8988T (cell line): ENCODE measurements around the gene KRTAP13-4.

Experiments
- DNase-seq: peaks from one replicate; pipeline ENCODE4 v3.0.0; 2011

KRTAP13-4 gene, protein sequence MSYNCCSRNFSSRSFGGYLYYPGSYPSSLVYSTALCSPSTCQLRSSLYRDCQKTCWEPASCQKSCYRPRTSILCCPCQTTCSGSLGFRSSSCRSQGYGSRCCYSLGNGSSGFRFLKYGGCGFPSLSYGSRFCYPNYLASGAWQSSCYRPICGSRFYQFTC

DNA sequence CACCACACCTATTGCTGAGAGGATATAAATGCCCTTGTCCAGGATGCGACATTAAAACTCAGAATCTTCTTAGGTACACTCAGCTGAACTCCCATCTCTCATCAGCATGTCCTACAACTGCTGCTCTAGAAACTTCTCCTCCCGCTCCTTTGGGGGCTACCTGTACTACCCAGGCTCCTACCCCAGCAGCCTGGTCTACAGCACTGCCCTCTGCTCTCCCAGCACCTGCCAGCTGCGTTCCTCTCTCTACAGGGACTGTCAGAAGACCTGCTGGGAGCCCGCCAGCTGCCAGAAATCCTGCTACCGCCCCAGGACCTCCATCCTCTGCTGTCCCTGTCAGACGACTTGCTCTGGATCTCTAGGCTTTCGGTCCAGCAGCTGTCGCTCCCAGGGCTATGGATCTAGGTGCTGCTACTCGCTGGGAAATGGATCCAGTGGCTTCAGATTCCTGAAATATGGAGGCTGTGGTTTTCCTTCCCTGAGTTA is at the start of gene KRTAP13-4:
Gene KRTAP13-4 (plus strand): TSS at position 51 of the 486 bp plus-strand sequence. CDS start 56 bp downstream, at position 107.
- DNase-seq, result no peak

DNA sequence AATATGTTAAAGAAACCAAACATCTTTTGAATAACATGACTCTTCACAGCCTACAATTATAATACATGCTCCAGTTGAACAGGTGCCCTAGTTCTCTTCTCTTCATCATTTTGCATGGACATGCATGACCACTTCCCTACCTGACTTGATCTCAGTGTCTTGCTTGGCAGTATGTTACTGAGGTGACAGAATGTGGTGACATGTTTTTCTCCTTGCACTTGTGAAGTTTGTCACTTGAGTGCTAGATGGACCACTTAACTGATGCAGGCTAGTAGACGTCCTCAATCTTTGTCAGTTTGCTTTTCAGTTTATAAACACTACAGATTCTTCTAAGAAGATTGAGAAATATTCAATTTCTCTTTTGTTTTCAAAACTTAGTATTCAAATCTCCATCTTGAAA is 47.8 kb upstream of the KRTAP13-4 start:
- no peak for DNase-seq

DNA sequence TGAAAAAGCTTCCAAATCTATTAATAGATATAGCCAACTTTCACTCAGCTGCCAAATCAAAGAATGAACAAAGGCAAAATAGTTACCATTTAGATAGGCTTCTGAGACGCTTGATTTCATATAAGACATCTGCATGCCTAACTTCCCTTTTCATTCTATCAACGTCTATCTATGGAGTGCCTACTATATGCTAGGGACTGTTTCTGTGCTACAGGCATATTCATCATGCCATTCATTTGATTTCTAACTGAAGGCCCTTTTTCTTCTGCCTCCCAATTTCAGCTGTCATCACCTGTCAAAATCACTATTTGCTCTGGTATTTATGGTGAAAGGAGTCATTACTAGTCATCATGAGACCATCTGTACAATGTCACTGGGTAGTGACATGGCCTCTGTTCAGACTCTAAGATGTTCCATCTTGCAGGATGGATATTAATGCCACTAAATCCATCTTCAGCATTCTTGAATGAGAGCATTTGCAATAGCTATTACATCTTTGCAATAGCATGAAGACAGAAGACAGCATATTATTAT is 38.5 kb upstream of the KRTAP13-4 start:
- DNase-seq, result no peak

DNA sequence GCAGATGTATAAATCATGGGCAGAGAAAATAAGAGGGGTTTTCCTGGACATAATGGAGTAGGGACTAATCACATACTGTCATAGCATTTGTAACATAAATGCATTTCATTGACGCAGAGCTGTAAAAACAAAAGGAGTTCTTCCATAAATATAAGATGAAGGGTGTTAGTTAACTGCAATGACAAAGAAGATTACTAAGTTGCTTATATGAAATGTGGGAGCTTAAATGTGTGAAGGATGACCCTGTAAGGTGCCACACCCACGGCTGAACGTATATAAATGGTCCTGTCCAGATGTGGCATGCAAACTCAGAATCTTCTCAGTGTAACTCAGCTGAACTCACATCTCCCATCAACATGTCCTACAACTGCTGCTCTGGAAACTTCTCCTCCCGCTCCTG is 34.3 kb upstream of the KRTAP13-4 start, which contains the start of gene KRTAP13-1:
Gene KRTAP13-1 (plus strand): TSS at position 301 of the 400 bp plus-strand sequence. CDS start 56 bp downstream, at position 357.
- no peak for DNase-seq

DNA sequence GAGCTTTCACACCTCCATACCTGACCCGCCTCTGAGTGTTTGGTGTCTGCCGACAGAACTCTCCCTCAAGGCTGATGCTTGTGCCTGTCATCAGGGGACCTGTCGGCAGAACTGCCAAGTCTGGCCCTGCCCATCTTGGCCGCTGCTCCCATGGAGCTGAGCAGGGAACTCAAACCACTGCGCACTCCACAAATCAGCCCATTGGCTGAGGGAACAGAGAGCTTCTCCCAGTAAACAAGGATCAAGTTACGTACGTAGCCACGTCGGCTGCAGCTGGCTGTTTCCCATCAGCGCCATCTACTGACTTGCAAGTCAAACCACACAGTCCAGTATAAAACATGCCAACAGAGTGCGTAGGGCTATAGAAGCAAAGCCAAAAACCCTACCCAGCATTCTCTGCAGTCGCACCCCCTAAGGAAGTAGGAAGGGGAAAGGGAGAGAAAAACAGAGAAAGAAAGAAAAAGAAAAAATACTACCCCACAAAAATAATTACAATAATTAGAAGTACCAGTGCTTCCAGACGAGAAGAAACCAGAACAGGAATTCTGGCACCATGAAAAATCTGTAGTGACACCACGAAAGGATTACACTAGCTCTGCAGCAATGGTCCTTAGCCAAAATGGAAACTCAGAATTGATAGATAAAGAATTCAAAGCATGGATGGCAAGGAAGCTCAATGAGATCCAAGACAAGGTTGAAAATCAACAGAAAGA is 21.1 kb upstream of the KRTAP13-4 start:
- peak; percentile 7 for DNase-seq

DNA sequence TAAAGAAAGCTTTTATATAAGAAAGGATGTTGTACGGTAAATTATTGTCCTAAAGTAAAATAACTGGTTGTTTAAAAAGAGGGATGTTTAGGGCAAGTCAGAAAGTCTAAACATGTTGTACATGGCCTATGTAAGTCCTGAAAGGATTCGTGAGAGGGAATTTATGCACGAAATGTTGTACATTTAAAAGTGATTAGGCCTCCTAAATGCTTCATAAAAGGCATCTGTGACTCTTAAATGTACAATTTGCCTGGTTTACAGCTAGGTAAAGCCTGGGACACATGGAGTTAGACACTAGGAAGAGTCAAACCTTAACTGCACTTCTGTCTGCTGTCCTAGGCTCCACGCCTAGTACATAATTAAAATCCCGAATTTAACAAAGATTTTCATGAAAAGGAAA is 14.0 kb upstream of the KRTAP13-4 start:
- DNase-seq, result no peak

DNA sequence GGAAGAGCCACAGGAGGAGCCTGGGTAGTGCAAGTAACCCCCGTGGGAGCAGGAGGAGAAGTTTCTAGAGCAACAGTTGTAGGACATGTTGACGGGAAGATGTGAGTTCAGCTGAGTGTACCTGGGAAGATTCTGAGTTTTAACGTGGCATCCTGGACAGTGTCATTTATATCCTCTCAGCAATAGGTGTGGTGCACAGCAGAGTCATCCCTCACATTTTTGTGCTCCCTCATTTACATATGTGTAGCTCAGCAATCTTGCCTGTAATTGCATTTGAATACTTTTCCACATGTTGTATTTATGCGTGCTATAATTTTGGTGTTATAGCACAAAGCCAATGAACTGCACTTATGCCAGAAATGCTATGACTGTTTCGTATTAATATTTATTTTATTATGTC is 4.2 kb upstream of the KRTAP13-4 start, which contains the start of gene KRTAP13-3:
Gene KRTAP13-3 (minus strand): TSS at position 101 of the 400 bp plus-strand sequence. CDS start 14 bp downstream, at position 87.
- no peak for DNase-seq

DNA sequence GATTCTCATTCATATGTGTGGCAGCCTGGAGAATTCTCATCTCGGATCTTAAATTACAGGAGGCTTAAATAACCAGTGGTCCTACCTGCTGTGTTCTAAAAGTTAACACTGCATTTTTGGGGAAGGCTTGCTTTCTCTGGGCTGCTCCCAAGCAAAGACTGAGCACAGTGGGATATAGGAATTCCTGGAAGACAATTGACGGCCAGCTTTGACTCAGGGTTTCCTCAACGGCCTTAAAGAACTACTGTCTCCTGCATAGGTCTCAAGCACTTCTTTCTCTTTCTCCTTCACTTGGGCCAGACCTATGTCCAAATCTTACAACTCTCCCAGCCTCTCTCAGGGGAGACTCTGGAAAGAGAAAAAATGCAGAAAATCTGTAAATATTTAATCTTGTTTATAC is 3.3 kb upstream of the KRTAP13-4 start:
- DNase-seq, result no peak

DNA sequence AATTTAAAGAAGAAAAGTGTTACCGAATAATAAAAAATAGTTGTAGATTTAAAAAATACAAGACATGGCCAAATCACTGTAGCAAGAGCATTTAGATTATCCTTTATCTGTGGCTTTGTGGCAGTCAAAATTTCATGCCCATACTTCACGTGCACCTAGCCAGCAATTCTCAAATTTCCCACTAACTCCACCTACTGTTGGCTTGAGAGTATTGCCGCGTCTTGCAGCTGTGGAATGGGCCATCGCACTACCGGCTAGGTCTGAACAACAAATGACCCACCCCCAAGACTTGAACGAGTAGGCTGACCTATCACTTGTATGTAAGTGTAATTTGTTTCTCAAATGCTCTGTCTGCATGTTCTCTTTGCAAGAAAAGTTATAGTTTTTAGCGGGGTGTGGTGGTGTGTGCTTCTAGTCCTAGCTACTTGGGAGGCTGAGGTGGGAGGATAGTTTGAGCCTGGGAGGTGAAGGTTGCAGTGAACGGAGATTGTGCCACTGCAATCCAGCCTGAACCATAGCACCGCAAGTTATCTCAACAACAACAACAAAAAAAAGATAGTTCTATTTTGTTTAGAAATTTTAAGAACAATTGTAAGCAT is 4.1 kb downstream of the KRTAP13-4 start:
- DNase-seq, result no peak

DNA sequence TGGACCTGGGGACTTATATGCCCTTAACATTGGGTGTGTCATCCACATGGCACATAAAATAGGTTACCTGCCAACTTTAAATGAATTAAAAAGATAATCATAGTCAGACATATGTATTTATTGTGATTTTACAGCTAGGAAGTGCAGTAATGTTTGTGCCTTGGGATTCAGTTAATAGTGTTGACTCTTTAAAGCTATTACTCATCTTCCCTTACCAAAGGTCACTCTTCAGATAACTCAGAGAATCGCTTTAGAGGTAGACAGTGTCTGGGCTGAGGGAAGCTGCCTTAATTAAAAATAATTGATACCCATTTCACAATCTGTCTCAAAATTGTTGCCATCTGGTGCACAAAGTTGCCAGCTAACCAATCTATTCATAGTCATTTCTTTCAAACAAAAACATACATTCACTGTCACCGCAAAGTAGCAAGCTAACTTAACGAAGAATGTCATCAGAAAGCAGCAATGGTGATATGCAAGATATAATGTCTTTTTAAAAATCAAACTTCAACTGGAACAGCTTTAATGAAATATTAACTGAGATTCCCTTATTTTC is 7.1 kb downstream of the KRTAP13-4 start:
- DNase-seq, result no peak

DNA sequence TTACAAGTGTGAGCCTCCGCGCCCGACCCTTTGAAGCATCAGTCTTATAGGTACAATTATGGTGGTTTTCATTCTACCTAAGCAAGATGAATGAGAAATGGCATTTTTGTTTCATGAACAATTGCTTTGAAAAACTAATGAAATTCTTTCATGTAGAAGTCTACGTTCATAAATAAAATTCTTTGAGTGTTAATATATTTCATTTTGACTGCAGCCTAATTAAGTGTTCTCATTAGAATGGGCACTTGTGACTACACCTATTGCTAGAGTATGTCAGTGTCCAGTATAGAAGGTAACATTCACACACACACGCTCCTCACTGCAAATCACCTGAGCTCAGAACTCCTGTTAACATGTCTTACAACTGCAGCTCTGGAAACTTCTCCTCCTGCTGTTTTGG is 10.0 kb downstream of the KRTAP13-4 start, which contains the start of gene KRTAP15-1:
Gene KRTAP15-1 (plus strand): TSS at position 301 of the 400 bp plus-strand sequence. CDS start 53 bp downstream, at position 354.
- DNase-seq, result no peak

DNA sequence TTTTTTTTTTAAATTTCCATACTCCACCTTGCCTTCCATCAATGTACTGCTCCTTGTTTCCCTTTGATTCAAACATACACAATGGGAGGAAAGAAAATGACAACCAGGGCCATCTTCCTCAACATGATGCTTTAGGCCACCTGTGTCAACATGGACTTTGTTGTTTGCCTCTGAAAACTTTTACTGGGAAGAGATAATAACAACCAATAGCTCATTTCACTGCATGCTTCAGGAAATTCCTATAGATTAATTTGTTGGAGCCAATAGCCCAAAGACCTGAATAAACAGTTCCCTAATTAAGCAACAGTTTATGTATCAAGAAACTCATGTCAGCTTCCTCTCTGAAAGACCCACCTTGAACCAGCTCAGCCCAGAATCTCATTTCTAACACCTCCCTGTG is 13.2 kb downstream of the KRTAP13-4 start:
- DNase-seq, result no peak

DNA sequence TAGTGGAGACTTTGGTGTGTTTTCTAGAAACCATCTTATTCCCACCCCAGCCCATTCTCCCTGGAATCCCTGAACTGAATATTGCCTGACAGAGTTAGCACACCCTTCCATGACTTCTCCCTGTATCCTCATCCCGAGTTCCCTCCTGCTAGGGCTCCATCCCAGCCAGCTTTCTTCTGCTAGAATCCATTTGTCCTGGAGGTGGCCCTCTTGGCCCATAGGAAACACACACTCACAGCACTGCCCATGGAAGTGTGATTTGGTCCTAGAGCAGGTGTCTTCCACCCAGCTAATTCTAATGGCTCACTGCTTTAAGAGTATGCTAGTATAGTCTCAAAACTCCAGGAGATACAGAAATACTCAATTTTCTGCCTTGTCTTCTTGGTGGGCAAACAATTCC is 14.2 kb downstream of the KRTAP13-4 start:
- DNase-seq, result no peak

DNA sequence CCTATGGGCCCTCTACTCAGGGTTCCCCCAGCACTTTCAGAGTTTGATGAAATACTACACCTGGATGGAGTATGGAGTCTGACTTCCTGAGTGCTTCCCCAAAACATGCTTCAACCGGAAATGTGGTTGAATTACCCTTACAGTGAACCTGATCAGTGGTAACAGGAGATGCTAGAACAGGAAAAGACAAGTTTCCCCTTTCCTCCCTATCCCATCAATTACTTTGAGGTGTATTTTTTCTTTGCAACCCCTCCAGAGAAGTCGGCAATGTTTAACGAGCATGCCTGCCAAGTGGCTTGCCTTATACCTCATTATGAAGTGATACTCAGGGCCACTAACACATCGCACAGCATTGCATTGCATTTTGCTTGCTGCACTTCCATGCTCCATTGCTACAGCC is 17.0 kb downstream of the KRTAP13-4 start:
- DNase-seq, result no peak

DNA sequence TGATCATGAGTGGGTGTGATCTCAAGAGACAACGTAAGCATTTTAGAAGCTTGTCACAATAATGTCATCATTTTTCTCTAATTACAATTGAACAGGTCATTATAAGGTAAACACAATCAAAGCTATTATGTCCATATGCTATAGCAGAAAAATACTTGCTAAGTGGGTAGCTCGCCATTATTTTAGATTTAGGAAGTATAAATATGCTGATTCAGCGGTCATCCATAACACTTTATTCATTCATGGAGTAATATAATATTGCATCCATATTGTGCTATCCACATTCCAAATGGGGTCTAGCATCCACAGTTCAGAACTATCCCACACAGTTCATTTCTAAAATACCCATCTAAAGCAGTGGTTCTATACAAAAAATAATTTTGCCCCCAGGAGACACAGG is 18.5 kb downstream of the KRTAP13-4 start:
- no peak for DNase-seq

DNA sequence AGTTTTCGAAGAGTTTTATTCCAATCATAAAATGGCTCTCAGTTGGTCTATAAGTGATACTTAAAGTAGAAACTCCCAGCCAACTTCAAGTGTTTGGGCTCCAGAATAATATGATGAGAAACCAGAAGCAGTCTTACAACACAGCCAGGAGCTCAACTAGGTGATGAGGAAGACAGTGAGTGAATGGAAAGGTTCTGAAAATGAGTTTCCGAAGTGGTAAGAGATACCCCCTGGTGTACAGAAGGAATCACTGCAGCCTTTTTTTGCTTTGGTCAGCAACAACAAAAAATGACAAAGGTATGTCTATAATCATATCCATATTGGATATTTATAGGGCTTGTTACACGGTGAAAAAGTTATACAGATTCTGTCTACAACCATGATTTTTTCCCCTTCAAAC is 33.7 kb downstream of the KRTAP13-4 start:
- DNase-seq, result no peak

DNA sequence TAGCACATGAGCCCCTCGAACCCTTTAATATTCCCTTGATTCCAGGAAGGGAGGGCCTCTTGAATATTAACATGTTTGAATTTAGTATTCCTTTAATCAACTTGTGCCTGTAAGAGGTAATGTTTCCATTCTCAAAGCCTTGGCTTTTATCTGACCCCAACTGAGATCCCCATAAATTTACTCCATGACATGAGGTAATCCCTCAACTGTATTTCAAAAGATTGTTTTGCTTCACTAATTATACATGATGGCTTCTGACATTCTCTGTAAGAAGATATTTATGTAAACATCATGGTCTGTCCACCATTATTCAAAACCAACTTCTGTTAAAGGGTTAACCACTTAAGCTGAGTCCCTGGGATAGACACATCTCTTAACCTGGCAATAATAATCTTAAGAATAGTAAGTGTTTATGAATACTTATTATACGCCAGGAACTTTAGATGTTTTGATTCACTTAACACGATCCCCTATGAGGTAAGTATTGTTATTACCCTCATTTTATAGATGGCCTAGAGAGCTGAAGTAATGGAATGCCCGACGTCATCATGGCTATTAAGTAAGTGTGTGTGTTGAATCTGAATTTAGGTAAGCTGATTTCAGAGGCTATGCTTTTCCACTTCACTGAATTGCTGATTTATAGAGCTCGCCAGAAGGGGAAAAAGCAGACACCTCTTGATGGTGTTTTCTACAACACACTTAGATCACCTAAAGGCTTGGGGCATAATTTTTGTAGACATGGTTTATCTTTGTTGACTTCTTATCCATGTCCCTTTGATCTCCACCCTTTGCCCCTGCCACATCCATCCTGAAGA is 39.1 kb downstream of the KRTAP13-4 start:
- no peak for DNase-seq

DNA sequence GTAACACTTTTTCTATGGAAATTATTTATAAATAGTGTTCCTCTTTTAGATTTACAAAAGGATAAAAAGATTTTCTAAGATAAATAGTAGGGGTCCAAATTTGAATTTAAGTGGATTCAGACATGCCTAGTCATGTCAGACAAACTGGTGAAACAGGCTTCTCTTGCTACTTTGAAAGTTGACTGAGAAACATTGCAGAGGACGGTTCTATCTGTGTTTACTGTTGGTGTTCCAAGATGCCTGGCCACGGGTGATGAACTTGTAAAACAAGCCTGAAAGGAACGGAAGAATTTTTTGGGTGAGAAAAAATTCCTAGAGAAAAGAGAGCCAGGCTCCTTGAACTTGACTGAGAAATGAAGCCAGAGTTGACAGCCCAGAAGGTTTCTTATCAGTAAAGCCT is 48.0 kb downstream of the KRTAP13-4 start:
- DNase-seq, result no peak

DNA sequence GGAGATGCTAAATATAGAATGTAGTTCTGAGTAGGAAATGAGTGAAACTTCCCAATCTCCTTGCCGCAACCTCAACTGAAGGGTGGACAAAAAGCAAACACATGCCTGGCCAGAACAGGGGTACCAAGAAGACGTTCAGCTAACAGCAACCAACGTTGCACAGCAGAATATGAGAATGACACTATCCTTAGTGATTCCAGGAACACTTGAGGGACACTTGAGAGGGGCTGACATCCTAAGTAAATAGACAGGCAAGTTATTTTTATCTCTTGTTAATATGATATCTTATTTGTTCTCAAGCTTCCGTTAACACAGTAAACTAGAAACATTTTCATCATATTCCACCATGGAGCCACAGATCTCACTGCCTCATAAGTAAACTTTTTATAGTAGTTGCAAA is 49.2 kb downstream of the KRTAP13-4 start:
- DNase-seq, result no peak

DNA sequence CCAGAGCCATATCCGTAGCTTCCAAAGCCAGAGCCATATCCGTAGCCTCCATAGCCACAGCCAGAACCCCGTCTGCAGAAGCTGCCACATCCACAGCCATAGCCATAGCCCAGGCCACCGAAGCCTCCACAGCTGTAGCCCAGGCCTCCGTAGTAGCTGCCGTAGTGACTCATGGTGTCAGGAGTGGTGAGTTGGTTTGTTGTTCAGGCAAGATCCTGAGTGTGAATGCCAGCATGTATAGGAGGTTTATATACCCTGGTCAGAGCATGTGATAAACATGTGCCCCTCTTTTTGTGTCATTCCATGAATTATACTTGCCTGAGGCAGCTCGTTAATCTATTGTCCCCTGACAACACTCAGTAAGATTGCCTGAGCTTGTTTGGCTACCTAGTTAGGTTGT is 50.1 kb downstream of the KRTAP13-4 start, which contains the start of gene KRTAP19-1:
Gene KRTAP19-1 (minus strand): TSS at position 223 of the 400 bp plus-strand sequence. CDS start 50 bp downstream, at position 173.
- no peak for DNase-seq
